ENCODE data around the gene TAF12. TPM values are rescaled to one million over a fixed set of nuclear protein-coding genes. Genes with fewer than 3 reads are reported as not detected.
"Not testable (repeated sequence)": the region's sequence is repeated elsewhere in the genome, so short reads cannot be mapped to it uniquely, and the experiment has no call there.

The TAF12 gene
- total RNA-seq, 1 donor from 2014 or later = 17.1 TPM

- ChIA-PET CTCF (no interaction called here), POLR2A (interaction anchor here (2.9 to 7.0 kb wide), 3 partner anchors 19 to 160 kb away, joined by 13 to 287 read pairs (median 27); partner anchors contain the start of genes RCC1, RNU11 and TRNAU1AP)
- ATAC-seq (ENCODE audit: low read depth) (no peak), DNase-seq (no peak)
- no peak for TF ChIP-seq CTCF (IDR thresholded peaks at IDR 0.05)
- Mint-ChIP-seq H3K27me3 (no peaks in the 10 kb centered on the region), H3K4me3 (peak overlapping the region; percentile 24), H3K36me3 (ENCODE audit: low read depth) (peaks cover 8% of the 10 kb centered on the region), H3K4me1 (peaks cover 15% of the 10 kb centered on the region), H3K9me3 (no peaks in the 10 kb centered on the region), H3K27ac (no peak overlapping the region)
- intact Hi-C loops (cut with micrococcal nuclease) = loop anchor here (5.0 kb wide), 1 partner anchor 420 kb away; no protein-coding TSS in a partner anchor
Measured at GRCh38 chr1:28666806-28667205, 23.9 kb upstream of the TAF12 start.

GRCh38 chr1:28663871-28664470 is 21.1 kb upstream of the TAF12 start:
- no peak for TF ChIP-seq CTCF (IDR thresholded peaks at IDR 0.05)
- ChIA-PET CTCF (no interaction called here), POLR2A (interaction anchor here (1.3 to 2.0 kb wide), 2 partner anchors 15 to 21 kb away, joined by 5 to 8 read pairs; partner anchors contain the start of genes RNU11 and TAF12)
- Mint-ChIP-seq H3K4me3 (no peak overlapping the region), H3K9me3 (no peaks in the 10 kb centered on the region), H3K27me3 (no peaks in the 10 kb centered on the region), H3K4me1 (peaks cover 6% of the 10 kb centered on the region), H3K36me3 (ENCODE audit: low read depth) (no peaks in the 10 kb centered on the region), H3K27ac (no peak overlapping the region)
- DNase-seq (no peak), ATAC-seq (ENCODE audit: low read depth) (no peak)
- intact Hi-C loops (cut with micrococcal nuclease) = no loop called here

GRCh38 chr1:28656335-28656734 is 13.5 kb upstream of the TAF12 start:
- Mint-ChIP-seq H3K36me3 (ENCODE audit: low read depth) (no peaks in the 10 kb centered on the region), H3K27me3 (no peaks in the 10 kb centered on the region), H3K4me1 (no peaks in the 10 kb centered on the region), H3K9me3 (no peaks in the 10 kb centered on the region), H3K4me3 (no peak overlapping the region), H3K27ac (no peak overlapping the region)
- ChIA-PET POLR2A (interaction anchor here (1.7 to 2.2 kb wide), 2 partner anchors 8 to 12 kb away, joined by 5 to 7 read pairs; partner anchors contain the start of genes GMEB1 and RNU11), CTCF (no interaction called here)
- intact Hi-C loops (cut with micrococcal nuclease) = no loop called here
- ATAC-seq (ENCODE audit: low read depth) (no peak), DNase-seq (no peak)
- no peak for TF ChIP-seq CTCF (IDR thresholded peaks at IDR 0.05)

GRCh38 chr1:28655448-28656311 is 12.8 kb upstream of the TAF12 start:
- H3K9me3 Mint-ChIP-seq; CTCF ChIA-PET; H3K4me1 Mint-ChIP-seq; intact Hi-C loops (cut with micrococcal nuclease); ATAC-seq (ENCODE audit: low read depth); DNase-seq; H3K36me3 Mint-ChIP-seq (ENCODE audit: low read depth); H3K27me3 Mint-ChIP-seq; H3K4me3 Mint-ChIP-seq; H3K27ac Mint-ChIP-seq: not testable (repeated sequence)
- POLR2A ChIA-PET = interaction anchor here (0.8 to 2.2 kb wide), 2 partner anchors 12 to 13 kb away, joined by 4 to 7 read pairs; partner anchors contain the start of genes GMEB1 and TAF12

GRCh38 chr1:28653870-28654269 is 11.0 kb upstream of the TAF12 start:
- H3K4me1 Mint-ChIP-seq; H3K4me3 Mint-ChIP-seq; CTCF ChIA-PET; H3K27me3 Mint-ChIP-seq; intact Hi-C loops (cut with micrococcal nuclease); H3K27ac Mint-ChIP-seq; ATAC-seq (ENCODE audit: low read depth); DNase-seq; H3K36me3 Mint-ChIP-seq (ENCODE audit: low read depth); H3K9me3 Mint-ChIP-seq: not testable (repeated sequence)
- POLR2A ChIA-PET = interaction anchor here (0.7 kb wide), 2 partner anchors 15 to 557 kb away, joined by 4 to 6 read pairs; no protein-coding TSS in a partner anchor

- DNase-seq; POLR2A ChIA-PET; ATAC-seq (ENCODE audit: low read depth); intact Hi-C loops (cut with micrococcal nuclease); H3K9me3 Mint-ChIP-seq; H3K27ac Mint-ChIP-seq; H3K36me3 Mint-ChIP-seq (ENCODE audit: low read depth); H3K27me3 Mint-ChIP-seq; H3K4me3 Mint-ChIP-seq: not testable (repeated sequence)
- H3K4me1 Mint-ChIP-seq = peaks cover 10% of the 10 kb centered on the region
- CTCF ChIA-PET = interaction anchor here (0.9 kb wide), 1 partner anchor 224 kb away, joined by 3 read pairs; no protein-coding TSS in a partner anchor
Measured at GRCh38 chr1:28653063-28653462, 10.2 kb upstream of the TAF12 start.

Data from activated B cell treated with CpG ODN at 0.5 μM for 24 hours (primary cell).